Loucy (cell line): ENCODE measurements around the gene XAB2.

Experiments
- H2AFZ ChIP-seq: fragments of 200-600 bp; sonication (generic); 2 replicates; pipeline ENCODE4 v1.6.0; 2016; ENCODE audit warnings: antibody characterized with exemption, mild to moderate bottlenecking, low read length, moderate library complexity
- H3F3A ChIP-seq: fragments of 200-600 bp; 2 replicates; pipeline ENCODE4 v1.6.0; 2016; ENCODE audit warnings: antibody characterized with exemption, low read depth, mild to moderate bottlenecking
- H3K27me3 ChIP-seq: fragments of 200-600 bp; sonication (generic); 2 replicates; pipeline ENCODE4 v1.6.1; 2014; ENCODE audit warnings: low read length, mild to moderate bottlenecking; ENCODE audit not compliant: insufficient read depth, poor library complexity, severe bottlenecking
- H3K36me3 ChIP-seq: fragments of 200-600 bp; sonication (generic); 2 replicates; pipeline ENCODE4 v1.6.1; 2016; ENCODE audit warnings: low read length; ENCODE audit not compliant: insufficient read depth
- H3K4me1 ChIP-seq: fragments of 200-600 bp; sonication (generic); 2 replicates; pipeline ENCODE4 v1.5.1; 2014; ENCODE audit warnings: low read length, mild to moderate bottlenecking; ENCODE audit not compliant: insufficient read depth, poor library complexity, severe bottlenecking
- H3K4me2 ChIP-seq: fragments of 200-600 bp; sonication (generic); 2 replicates; pipeline ENCODE4 v1.6.0; 2014; ENCODE audit warnings: antibody characterized with exemption, low read length, low read depth, mild to moderate bottlenecking; ENCODE audit not compliant: poor library complexity, severe bottlenecking
- H3K4me3 ChIP-seq: fragments of 200-600 bp; sonication (generic); 2 replicates; pipeline ENCODE4 v1.5.1; 2014; ENCODE audit warnings: low read length, mild to moderate bottlenecking, mixed read lengths; ENCODE audit not compliant: poor library complexity, severe bottlenecking
- H3K79me2 ChIP-seq: fragments of 200-600 bp; sonication (generic); 2 replicates; pipeline ENCODE4 v1.6.1; 2014; ENCODE audit warnings: low read length; ENCODE audit not compliant: insufficient read depth
- H3K9ac ChIP-seq: fragments of 200-600 bp; sonication (generic); 2 replicates; pipeline ENCODE4 v1.6.0; 2014; ENCODE audit warnings: mild to moderate bottlenecking, low read depth, low read length, moderate library complexity; ENCODE audit not compliant: poor library complexity, severe bottlenecking
- H3K9me2 ChIP-seq: fragments of 200-600 bp; sonication (generic); replicated peaks from 2 replicates; pipeline ENCODE4 v1.6.1; 2016; ENCODE audit warnings: low read depth, low read length, mixed read lengths
- H3K9me3 ChIP-seq: fragments of 200-600 bp; sonication (generic); 2 replicates; pipeline ENCODE4 v1.6.1; 2014; ENCODE audit warnings: mild to moderate bottlenecking, antibody characterized with exemption, low read length, low read depth; ENCODE audit not compliant: insufficient read depth
- H4K20me1 ChIP-seq: fragments of 200-600 bp; sonication (generic); 2 replicates; pipeline ENCODE4 v1.6.0; 2014; ENCODE audit warnings: antibody characterized with exemption, low read length, mild to moderate bottlenecking; ENCODE audit not compliant: insufficient read depth, poor library complexity, severe bottlenecking
- CTCF ChIP-seq: fragments of 200-600 bp; sonication (generic); conservative IDR thresholded peaks from 2 replicates; pipeline ENCODE4 v1.5.1; 2014; ENCODE audit warnings: mild to moderate bottlenecking, antibody characterized with exemption, low read length
- EZH2phosphoT487 ChIP-seq: fragments of 200-600 bp; IDR thresholded peaks from 2 replicates; pipeline ENCODE4 v1.6.1; 2018; ENCODE audit warnings: antibody characterized with exemption, mild to moderate bottlenecking, moderate library complexity, borderline replicate concordance

XAB2 gene

GRCh38 chr19:7575434-7576040 is 53.8 kb downstream of the XAB2 start:
- Histone ChIP-seq H3K27me3 (no peaks in the 10 kb centered on the region), H3K4me2 (no peak overlapping the region), H3K79me2 (no peaks in the 10 kb centered on the region), H3K9ac (no peak overlapping the region), H3K4me3 (no peak overlapping the region), H3F3A (no peaks in the 10 kb centered on the region), H2AFZ (no peak overlapping the region), H3K4me1 (no peaks in the 10 kb centered on the region), H3K36me3 (no peaks in the 10 kb centered on the region), H4K20me1 (no peaks in the 10 kb centered on the region), H3K9me2 (no peaks in the 10 kb centered on the region), H3K9me3 (no peaks in the 10 kb centered on the region)
- TF ChIP-seq CTCF (no peak), EZH2phosphoT487 (no peak)

- no peaks in the 10 kb centered on the region for H3K4me1 ChIP-seq
- no peaks in the 10 kb centered on the region for H3K27me3 ChIP-seq
- no peak overlapping the region for H3K4me3 ChIP-seq
- H3K79me2 ChIP-seq, result no peaks in the 10 kb centered on the region
- no peaks in the 10 kb centered on the region for H3K9me2 ChIP-seq
- no peak for TF ChIP-seq CTCF
- TF ChIP-seq EZH2phosphoT487, result no peak
- no peaks in the 10 kb centered on the region for H3K36me3 ChIP-seq
- H2AFZ ChIP-seq, result no peak overlapping the region
- no peaks in the 10 kb centered on the region for H4K20me1 ChIP-seq
- no peak overlapping the region for H3K4me2 ChIP-seq
- no peaks in the 10 kb centered on the region for H3K9me3 ChIP-seq
- H3K9ac ChIP-seq, result no peak overlapping the region
- no peaks in the 10 kb centered on the region for H3F3A ChIP-seq
Measured at GRCh38 chr19:7570761-7571160, 58.6 kb downstream of the XAB2 start.
